ENCODE measurements around the gene LRRC53.

- TF ChIP-seq PRDM15 (CRISPR knock-in tag; IDR thresholded peaks at IDR 0.05) (no peak), CTCF (IDR thresholded peaks at IDR 0.05) (no peak)
Observed at GRCh38 chr1:74549932-74550331, 37.5 kb upstream of the LRRC53 start.

Data from WTC11 (cell line).